ENCODE measurements around the gene MAGEB6B. TPM values are rescaled to one million over a fixed set of nuclear protein-coding genes. Genes with fewer than 3 reads are reported as not detected.
"Not testable (repeated sequence)": the region's sequence is repeated elsewhere in the genome, so short reads cannot be mapped to it uniquely, and the experiment has no call there.

Gene MAGEB6B
- total and polyA plus RNA-seq, 11 donors: not detected

DNA sequence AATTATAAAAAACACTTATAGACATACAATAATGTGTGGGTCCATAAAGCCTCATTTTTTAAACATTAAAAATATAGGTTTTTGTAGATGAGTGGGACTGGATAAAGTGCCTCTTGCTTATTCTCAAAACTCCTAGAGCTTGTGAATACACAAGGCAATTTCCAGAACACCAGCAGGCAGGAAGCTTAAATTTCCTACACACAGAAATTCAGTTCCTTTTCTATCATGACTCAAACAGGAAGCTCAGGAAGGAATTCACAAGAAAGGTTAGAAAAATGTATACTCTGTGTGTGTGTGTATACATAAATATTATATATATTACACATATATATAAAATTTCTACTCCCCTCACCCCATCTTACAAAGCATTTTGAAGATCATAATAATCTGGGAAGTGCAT lies 43.2 kb downstream of the MAGEB6B start:
- Histone ChIP-seq H3K27ac (no peak overlapping the region), H3K27me3 (no peaks in the 10 kb centered on the region), H3K4me1 (no peaks in the 10 kb centered on the region), H3K9me3 (no peaks in the 10 kb centered on the region), H3K36me3 (no peaks in the 10 kb centered on the region), H3K4me3 (no peak overlapping the region)
- intact Hi-C loops (cut with DNase I): no loop called here
- no peak for ATAC-seq
- no peak for TF ChIP-seq POLR2A (IDR thresholded peaks at IDR 0.05)
- TF ChIP-seq, protein P1, sequence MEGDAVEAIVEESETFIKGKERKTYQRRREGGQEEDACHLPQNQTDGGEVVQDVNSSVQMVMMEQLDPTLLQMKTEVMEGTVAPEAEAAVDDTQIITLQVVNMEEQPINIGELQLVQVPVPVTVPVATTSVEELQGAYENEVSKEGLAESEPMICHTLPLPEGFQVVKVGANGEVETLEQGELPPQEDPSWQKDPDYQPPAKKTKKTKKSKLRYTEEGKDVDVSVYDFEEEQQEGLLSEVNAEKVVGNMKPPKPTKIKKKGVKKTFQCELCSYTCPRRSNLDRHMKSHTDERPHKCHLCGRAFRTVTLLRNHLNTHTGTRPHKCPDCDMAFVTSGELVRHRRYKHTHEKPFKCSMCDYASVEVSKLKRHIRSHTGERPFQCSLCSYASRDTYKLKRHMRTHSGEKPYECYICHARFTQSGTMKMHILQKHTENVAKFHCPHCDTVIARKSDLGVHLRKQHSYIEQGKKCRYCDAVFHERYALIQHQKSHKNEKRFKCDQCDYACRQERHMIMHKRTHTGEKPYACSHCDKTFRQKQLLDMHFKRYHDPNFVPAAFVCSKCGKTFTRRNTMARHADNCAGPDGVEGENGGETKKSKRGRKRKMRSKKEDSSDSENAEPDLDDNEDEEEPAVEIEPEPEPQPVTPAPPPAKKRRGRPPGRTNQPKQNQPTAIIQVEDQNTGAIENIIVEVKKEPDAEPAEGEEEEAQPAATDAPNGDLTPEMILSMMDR (IDR thresholded peaks at IDR 0.05): no peak
- DNase-seq: no peak

DNA sequence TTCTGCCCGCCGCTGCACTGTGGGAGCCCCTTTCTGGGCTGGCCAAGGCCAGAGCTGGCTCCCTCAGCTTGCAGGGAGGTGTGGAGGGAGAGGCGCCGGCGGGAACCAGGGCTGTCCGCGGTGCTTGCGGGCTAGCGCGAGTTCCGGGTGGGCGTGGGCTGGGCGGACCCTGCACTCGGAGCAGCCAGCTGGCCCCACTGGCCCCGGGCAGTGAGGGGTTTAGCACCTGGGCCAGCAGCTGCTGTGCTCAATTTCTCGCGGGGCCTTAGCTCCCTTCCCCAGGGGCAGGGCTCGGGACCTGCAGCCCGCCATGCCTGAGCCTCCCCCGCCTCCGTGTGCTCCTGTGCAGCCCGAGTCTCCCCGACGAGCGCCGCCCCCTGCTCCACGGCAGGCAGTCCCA lies 44.3 kb downstream of the MAGEB6B start:
- H3K27ac ChIP-seq; DNase-seq; H3K27me3 ChIP-seq; H3K9me3 ChIP-seq; H3K36me3 ChIP-seq; H3K4me3 ChIP-seq; intact Hi-C loops (cut with DNase I); H3K4me1 ChIP-seq; ATAC-seq: not testable (repeated sequence)
- 52 to 93% (median 84%) methylated on average over 2 to 27 of the region's 27 CpGs for WGBS, 4 donors

DNA sequence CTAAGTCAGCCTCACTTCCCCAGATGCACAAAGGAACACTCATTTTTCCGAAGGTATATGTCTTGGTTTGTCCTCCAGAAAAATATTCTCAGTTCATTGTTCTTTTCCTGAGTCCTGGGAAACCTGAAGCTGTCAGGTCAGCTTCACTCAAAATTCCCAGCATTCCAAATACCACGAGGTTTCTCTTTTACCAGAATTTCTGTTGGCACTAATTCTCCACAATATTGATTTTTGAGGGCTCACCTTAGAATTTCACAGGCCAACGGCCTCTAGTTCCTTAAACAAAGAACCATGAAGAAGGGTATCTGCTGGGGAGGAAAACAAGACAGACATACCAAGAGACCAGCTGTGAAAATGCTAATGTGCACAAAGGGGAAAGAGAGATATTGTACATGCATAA lies 47.6 kb downstream of the MAGEB6B start:
- 56 to 68% (median 62%) methylated on average over 3 of the region's 3 CpGs for WGBS, 4 donors
- no peak for TF ChIP-seq POLR2A (IDR thresholded peaks at IDR 0.05)
- TF ChIP-seq, protein P1 (IDR thresholded peaks at IDR 0.05): no peak

More for the DNA sequence above, 47.6 kb downstream of the MAGEB6B start:
- Histone ChIP-seq H3K36me3 (no peaks in the 10 kb centered on the region), H3K27ac (no peak overlapping the region), H3K4me3 (no peak overlapping the region), H3K4me1 (no peaks in the 10 kb centered on the region), H3K27me3 (no peaks in the 10 kb centered on the region), H3K9me3 (no peaks in the 10 kb centered on the region)
- intact Hi-C loops (cut with DNase I): no loop called here
- DNase-seq (no peak), ATAC-seq (no peak)

Other genes starting within 250 kb of the MAGEB6B start
- not detected for gene MAGEB18, start 22.3 kb upstream of the MAGEB6B start, total RNA-seq
- gene MAGEB18, start 22.3 kb upstream of the MAGEB6B start, polyA plus RNA-seq: not detected
- gene MAGEB6, start 31.8 kb downstream of the MAGEB6B start, total RNA-seq: not detected
- gene MAGEB6, start 31.8 kb downstream of the MAGEB6B start, polyA plus RNA-seq: not detected
- gene MAGEB5, start 55.6 kb downstream of the MAGEB6B start, total RNA-seq: not detected
- gene MAGEB5, start 55.6 kb downstream of the MAGEB6B start, polyA plus RNA-seq: not detected

Measured in heart left ventricle (tissue), 16 donors.